ENCODE measurements around the gene ATP6V0C.

ATP6V0C gene

GRCh38 chr16:2496223-2497115 is 17.3 kb upstream of the ATP6V0C start:
- no peak overlapping the region for H3K4me3 Mint-ChIP-seq
- H3K9me3 Mint-ChIP-seq, result no peaks in the 10 kb centered on the region
- no peaks in the 10 kb centered on the region for H3K4me1 Mint-ChIP-seq
- H3K27me3 Mint-ChIP-seq, result no peaks in the 10 kb centered on the region
- H3K36me3 Mint-ChIP-seq, result peaks cover 4% of the 10 kb centered on the region
- no peak overlapping the region for H3K27ac Mint-ChIP-seq

- H3K4me1 Mint-ChIP-seq, result no peaks in the 10 kb centered on the region
- H3K27me3 Mint-ChIP-seq, result no peaks in the 10 kb centered on the region
- no peak overlapping the region for H3K4me3 Mint-ChIP-seq
- peaks cover 4% of the 10 kb centered on the region for H3K36me3 Mint-ChIP-seq
- H3K27ac Mint-ChIP-seq, result no peak overlapping the region
- no peaks in the 10 kb centered on the region for H3K9me3 Mint-ChIP-seq
These were observed 16.6 kb upstream of the ATP6V0C start for GRCh38 chr16:2497116-2497630.

- no peak overlapping the region for H3K4me3 Mint-ChIP-seq
- no peaks in the 10 kb centered on the region for H3K4me1 Mint-ChIP-seq
- H3K36me3 Mint-ChIP-seq, result peaks cover 4% of the 10 kb centered on the region
- H3K27me3 Mint-ChIP-seq, result no peaks in the 10 kb centered on the region
- no peaks in the 10 kb centered on the region for H3K9me3 Mint-ChIP-seq
- H3K27ac Mint-ChIP-seq, result no peak overlapping the region
These were observed 15.9 kb upstream of the ATP6V0C start for GRCh38 chr16:2497695-2498484.

- Mint-ChIP-seq H3K9me3 (no peaks in the 10 kb centered on the region), H3K27ac (no peak overlapping the region), H3K36me3 (peaks cover 4% of the 10 kb centered on the region), H3K4me3 (no peak overlapping the region), H3K27me3 (no peaks in the 10 kb centered on the region), H3K4me1 (no peaks in the 10 kb centered on the region)
These were observed 15.1 kb upstream of the ATP6V0C start for GRCh38 chr16:2498531-2499253.

- Mint-ChIP-seq H3K36me3 (peaks cover 4% of the 10 kb centered on the region), H3K27ac (no peak overlapping the region), H3K4me1 (no peaks in the 10 kb centered on the region), H3K27me3 (no peaks in the 10 kb centered on the region), H3K4me3 (no peak overlapping the region), H3K9me3 (no peaks in the 10 kb centered on the region)
These were observed 14.3 kb upstream of the ATP6V0C start for GRCh38 chr16:2499454-2499853.

- H3K4me1 Mint-ChIP-seq, result no peaks in the 10 kb centered on the region
- no peaks in the 10 kb centered on the region for H3K9me3 Mint-ChIP-seq
- no peaks in the 10 kb centered on the region for H3K27me3 Mint-ChIP-seq
- no peak overlapping the region for H3K27ac Mint-ChIP-seq
- peaks cover 4% of the 10 kb centered on the region for H3K36me3 Mint-ChIP-seq
- H3K4me3 Mint-ChIP-seq, result no peak overlapping the region
These were observed 13.8 kb upstream of the ATP6V0C start for GRCh38 chr16:2499890-2500429.

- Mint-ChIP-seq H3K36me3 (peaks cover 4% of the 10 kb centered on the region), H3K27ac (no peak overlapping the region), H3K27me3 (no peaks in the 10 kb centered on the region), H3K9me3 (no peaks in the 10 kb centered on the region), H3K4me3 (no peak overlapping the region), H3K4me1 (no peaks in the 10 kb centered on the region)
These were observed 13.3 kb upstream of the ATP6V0C start for GRCh38 chr16:2500430-2500917.

GRCh38 chr16:2500918-2501750 is 12.6 kb upstream of the ATP6V0C start:
- no peaks in the 10 kb centered on the region for H3K9me3 Mint-ChIP-seq
- no peaks in the 10 kb centered on the region for H3K27me3 Mint-ChIP-seq
- peaks cover 4% of the 10 kb centered on the region for H3K36me3 Mint-ChIP-seq
- H3K4me1 Mint-ChIP-seq, result no peaks in the 10 kb centered on the region
- H3K4me3 Mint-ChIP-seq, result no peak overlapping the region
- H3K27ac Mint-ChIP-seq, result no peak overlapping the region

GRCh38 chr16:2501946-2502895 is 11.5 kb upstream of the ATP6V0C start:
- no peaks in the 10 kb centered on the region for H3K4me1 Mint-ChIP-seq
- no peaks in the 10 kb centered on the region for H3K27me3 Mint-ChIP-seq
- peaks cover 4% of the 10 kb centered on the region for H3K36me3 Mint-ChIP-seq
- no peak overlapping the region for H3K4me3 Mint-ChIP-seq
- H3K27ac Mint-ChIP-seq, result no peak overlapping the region
- H3K9me3 Mint-ChIP-seq, result no peaks in the 10 kb centered on the region

- Mint-ChIP-seq H3K9me3 (no peaks in the 10 kb centered on the region), H3K27me3 (no peaks in the 10 kb centered on the region), H3K27ac (no peak overlapping the region), H3K36me3 (no peaks in the 10 kb centered on the region), H3K4me1 (no peaks in the 10 kb centered on the region), H3K4me3 (no peak overlapping the region)
These were observed 8.1 kb upstream of the ATP6V0C start for GRCh38 chr16:2505695-2506094.

GRCh38 chr16:2507052-2507659 is 6.6 kb upstream of the ATP6V0C start:
- no peaks in the 10 kb centered on the region for H3K36me3 Mint-ChIP-seq
- no peak overlapping the region for H3K27ac Mint-ChIP-seq
- H3K27me3 Mint-ChIP-seq, result no peaks in the 10 kb centered on the region
- H3K4me1 Mint-ChIP-seq, result peaks cover 1% of the 10 kb centered on the region
- H3K4me3 Mint-ChIP-seq, result no peak overlapping the region
- no peaks in the 10 kb centered on the region for H3K9me3 Mint-ChIP-seq

- H3K4me3 Mint-ChIP-seq, result no peak overlapping the region
These were observed 6.1 kb upstream of the ATP6V0C start for GRCh38 chr16:2507665-2508064.

GRCh38 chr16:2508722-2509400 is 4.9 kb upstream of the ATP6V0C start:
- no peaks in the 10 kb centered on the region for H3K36me3 Mint-ChIP-seq
- H3K27ac Mint-ChIP-seq, result no peak overlapping the region
- no peaks in the 10 kb centered on the region for H3K9me3 Mint-ChIP-seq
- no peak overlapping the region for H3K4me3 Mint-ChIP-seq
- H3K4me1 Mint-ChIP-seq, result peaks cover 13% of the 10 kb centered on the region
- H3K27me3 Mint-ChIP-seq, result no peaks in the 10 kb centered on the region

More at GRCh38 chr16:2507665-2508064, 6.1 kb upstream of the ATP6V0C start:
- Mint-ChIP-seq H3K4me1 (peaks cover 6% of the 10 kb centered on the region), H3K27ac (no peak overlapping the region), H3K27me3 (no peaks in the 10 kb centered on the region), H3K36me3 (no peaks in the 10 kb centered on the region), H3K9me3 (no peaks in the 10 kb centered on the region)

All from activated naive CD4-positive, alpha-beta T cell treated with anti-CD3 and anti-CD28 coated beads, Interleukin-2, amount 50 U/mL, for 24 hours (primary cell).